IMR-90 (cell line): ENCODE measurements around the gene KCNQ2. TPM values are rescaled to one million over a fixed set of nuclear protein-coding genes. Genes with fewer than 3 reads are reported as not detected.

Experiments used
- ATAC-seq: fragments of 200-7000 bp; cut with Tn5 transposase; 2 replicates; pipeline ENCODE4 v1.9.1; 2020; ENCODE audit warnings: low read depth, mild to moderate bottlenecking, moderate library complexity
- BruUV-seq: library from RNA; stranded (reverse); fragments of 400-500 nt; replicated peaks from 2 replicates; lab custom pipeline; 2021; lab: Mats Ljungman, UMichigan
- CTCF ChIA-PET: fragments of 300-600 bp; formaldehyde crosslinking; extraction: SDS; loops from one replicate; lab custom pipeline; 2021; ENCODE audit warnings: antibody characterized with exemption; lab: Yijun Ruan, JAX
- POLR2A ChIA-PET: fragments of 300-600 bp; sonication (Branson Sonifier 250); formaldehyde crosslinking; loops from one replicate; lab custom pipeline; 2022; ENCODE audit warnings: antibody characterized with exemption; ENCODE audit not compliant: unreplicated experiment; lab: Charles Lee
- DNase-seq: peaks from one replicate; pipeline ENCODE4 v3.0.0; 2013
- H2AFZ ChIP-seq: replicated peaks from 2 replicates; pipeline ENCODE3; 2013; ENCODE audit warnings: low read length, mild to moderate bottlenecking; ENCODE audit not compliant: poor library complexity
- H2AK5ac ChIP-seq: 2 replicates; pipeline ENCODE4 v1.6.1; 2013; ENCODE audit warnings: low read depth, low read length, inconsistent platforms
- H2AK9ac ChIP-seq: replicated peaks from 2 replicates; pipeline ENCODE3; 2013; ENCODE audit warnings: mild to moderate bottlenecking, low read depth, low read length, moderate library complexity; ENCODE audit not compliant: poor library complexity
- H2BK120ac ChIP-seq: 2 replicates; pipeline ENCODE4 v1.6.1; 2013; ENCODE audit warnings: low read depth, low read length, inconsistent platforms
- H2BK15ac ChIP-seq: 3 replicates; pipeline ENCODE4 v1.6.1; 2013; ENCODE audit warnings: low read depth, low read length, inconsistent platforms
- H2BK20ac ChIP-seq: 2 replicates; pipeline ENCODE4 v1.6.1; 2013; ENCODE audit warnings: low read depth, mild to moderate bottlenecking, inconsistent platforms, low read length, moderate library complexity
- H2BK5ac ChIP-seq: 2 replicates; pipeline ENCODE4 v1.6.1; 2013; ENCODE audit warnings: mild to moderate bottlenecking, low read depth, low read length, inconsistent platforms; ENCODE audit not compliant: poor library complexity, severe bottlenecking
- H3K14ac ChIP-seq: replicated peaks from 2 replicates; pipeline ENCODE4 v1.6.1; 2013; ENCODE audit warnings: low read depth, low read length, inconsistent platforms
- H3K18ac ChIP-seq: 2 replicates; pipeline ENCODE4 v1.6.1; 2013; ENCODE audit warnings: low read depth, low read length, control low read depth
- H3K23ac ChIP-seq: 2 replicates; pipeline ENCODE4 v1.6.1; 2013; ENCODE audit warnings: low read depth, low read length, inconsistent platforms
- H3K27ac ChIP-seq: 2 replicates; pipeline ENCODE4 v1.5.1; 2013; ENCODE audit warnings: mild to moderate bottlenecking, control low read depth, low read length; ENCODE audit not compliant: insufficient read depth
- H3K27me3 ChIP-seq: 2 replicates; pipeline ENCODE4 v1.6.1; 2013; ENCODE audit warnings: low read length; ENCODE audit not compliant: control insufficient read depth, insufficient read depth
- H3K36me3 ChIP-seq: 2 replicates; pipeline ENCODE4 v1.6.1; 2013; ENCODE audit warnings: low read length, mixed read lengths; ENCODE audit not compliant: control insufficient read depth, insufficient read depth
- H3K4ac ChIP-seq: 2 replicates; pipeline ENCODE4 v1.6.1; 2013; ENCODE audit warnings: low read depth, low read length, inconsistent platforms
- H3K4me1 ChIP-seq: 2 replicates; pipeline ENCODE4 v1.6.1; 2013; ENCODE audit warnings: low read length, mixed read lengths; ENCODE audit not compliant: control insufficient read depth, insufficient read depth
- H3K4me2 ChIP-seq: 2 replicates; pipeline ENCODE4 v1.6.1; 2013; ENCODE audit warnings: low read depth, mild to moderate bottlenecking, control low read depth, low read length, moderate library complexity
- H3K4me3 ChIP-seq: 2 replicates; pipeline ENCODE4 v1.5.1; 2013; ENCODE audit warnings: low read depth, mild to moderate bottlenecking, control low read depth, low read length, moderate library complexity; ENCODE audit not compliant: insufficient read depth
- H3K56ac ChIP-seq: 2 replicates; pipeline ENCODE4 v1.6.1; 2013; ENCODE audit warnings: low read length, inconsistent platforms; ENCODE audit not compliant: insufficient read depth; ENCODE audit errors: extremely low read depth
- H3K79me1 ChIP-seq, 2 experiments: 2 replicates each; pipeline ENCODE4 v1.6.1; 2013; ENCODE audit warnings: low read length in 2 of 2, inconsistent platforms in 1 of 2, low read depth in 1 of 2
- H3K9ac ChIP-seq: 2 replicates; pipeline ENCODE4 v1.6.1; 2013; ENCODE audit warnings: low read depth, low read length, control low read depth
- H3K9me1 ChIP-seq: 2 replicates; pipeline ENCODE4 v1.6.1; 2013; ENCODE audit warnings: low read length, inconsistent platforms; ENCODE audit not compliant: insufficient read depth
- H3K9me3 ChIP-seq: 2 replicates; pipeline ENCODE4 v1.6.1; 2013; ENCODE audit warnings: low read length; ENCODE audit not compliant: control insufficient read depth, insufficient read depth
- H4K20me1 ChIP-seq: 2 replicates; pipeline ENCODE4 v1.6.1; 2013; ENCODE audit warnings: low read length, inconsistent platforms; ENCODE audit not compliant: insufficient read depth
- H4K5ac ChIP-seq: 2 replicates; pipeline ENCODE4 v1.6.1; 2013; ENCODE audit warnings: mild to moderate bottlenecking, low read depth, low read length, control low read depth
- H4K8ac ChIP-seq, 2 experiments: 2 replicates each; pipeline ENCODE4 v1.6.1; 2013; ENCODE audit warnings: low read depth in 2 of 2, low read length in 2 of 2, control low read depth in 1 of 2, inconsistent platforms in 1 of 2
- H4K91ac ChIP-seq: 2 replicates; pipeline ENCODE4 v1.6.1; 2013; ENCODE audit warnings: low read depth, low read length, inconsistent platforms; ENCODE audit not compliant: insufficient read depth
- BHLHE40 ChIP-seq: fragments of 150-350 bp; IDR thresholded peaks from 2 replicates; pipeline ENCODE4 v1.6.1; 2016; ENCODE audit warnings: mild to moderate bottlenecking, low read depth, low read length
- CEBPB ChIP-seq: IDR thresholded peaks from 2 replicates; pipeline ENCODE4 v1.6.1; 2012; ENCODE audit warnings: low read depth, low read length, improper control_type of control experiment
- CHD1 ChIP-seq: IDR thresholded peaks from 2 replicates; pipeline ENCODE4 v1.6.1; 2012; ENCODE audit warnings: low read depth, low read length, improper control_type of control experiment
- CTCF ChIP-seq: conservative IDR thresholded peaks from 2 replicates; pipeline ENCODE4 v1.5.1; 2012; ENCODE audit warnings: mild to moderate bottlenecking, low read depth, low read length, improper control_type of control experiment
- ELK1 ChIP-seq: fragments of 150-350 bp; IDR thresholded peaks from 2 replicates; pipeline ENCODE4 v1.6.1; 2016; ENCODE audit warnings: low read depth, mild to moderate bottlenecking, low read length, moderate library complexity, borderline replicate concordance
- FOS ChIP-seq: fragments of 150-350 bp; IDR thresholded peaks from 2 replicates; pipeline ENCODE4 v1.6.1; 2016; ENCODE audit warnings: low read depth, low read length
- MAFK ChIP-seq: IDR thresholded peaks from 2 replicates; pipeline ENCODE4 v1.6.1; 2012; ENCODE audit warnings: low read depth, low read length, improper control_type of control experiment
- MAZ ChIP-seq: IDR thresholded peaks from 2 replicates; pipeline ENCODE4 v1.6.1; 2012; ENCODE audit warnings: low read depth, mild to moderate bottlenecking, low read length, improper control_type of control experiment, moderate library complexity, borderline replicate concordance
- MXI1 ChIP-seq: IDR thresholded peaks from 2 replicates; pipeline ENCODE4 v1.6.1; 2012; ENCODE audit warnings: low read depth, mild to moderate bottlenecking, low read length, moderate library complexity, borderline replicate concordance
- NFE2L2 ChIP-seq: fragments of 150-350 bp; IDR thresholded peaks from 2 replicates; pipeline ENCODE4 v1.6.1; 2016; ENCODE audit warnings: low read depth, mild to moderate bottlenecking, low read length
- POLR2A ChIP-seq: IDR thresholded peaks from 2 replicates; pipeline ENCODE4 v1.6.1; 2012; ENCODE audit warnings: mild to moderate bottlenecking, low read depth, low read length
- RAD21 ChIP-seq: IDR thresholded peaks from 2 replicates; pipeline ENCODE4 v1.6.1; 2012; ENCODE audit warnings: low read length, improper control_type of control experiment
- RCOR1 ChIP-seq: IDR thresholded peaks from 2 replicates; pipeline ENCODE4 v1.6.1; 2012; ENCODE audit warnings: mild to moderate bottlenecking, low read length, improper control_type of control experiment; ENCODE audit not compliant: insufficient replicate concordance
- RFX5 ChIP-seq: IDR thresholded peaks from 2 replicates; pipeline ENCODE4 v1.8.0; 2012; ENCODE audit warnings: low read depth, mild to moderate bottlenecking, low read length, moderate library complexity
- SMC3 ChIP-seq: fragments of 150-350 bp; IDR thresholded peaks from 2 replicates; pipeline ENCODE4 v1.6.1; 2016; ENCODE audit warnings: low read depth, mild to moderate bottlenecking, antibody characterized with exemption, low read length, moderate library complexity
- USF2 ChIP-seq: fragments of 150-350 bp; IDR thresholded peaks from 2 replicates; pipeline ENCODE4 v1.6.1; 2017; ENCODE audit warnings: mild to moderate bottlenecking, antibody characterized with exemption, low read length, low read depth
- WGBS, 2 experiments: methylation state at CpG; one replicate each; pipeline versions ENCODE4 v1.1.5 to v1.1.7; 2013; ENCODE audit warnings: missing lambda C conversion rate in 2 of 2; ENCODE audit not compliant: insufficient read length in 1 of 2; ENCODE audit errors: extremely low coverage in 2 of 2; 5-methylcytosine and 5-hydroxymethylcytosine counted together
- dilution Hi-C: fragments of 300-500 bp; cut with HindIII; formaldehyde crosslinking; loops from one replicate; pipeline ENCODE4 v1.14.3; 2018; ENCODE audit warnings: low sequenced_read_pairs; ENCODE audit not compliant: unreplicated experiment
- in situ Hi-C: fragments of 300-500 bp; cut with MboI; formaldehyde crosslinking; loops from 3 replicates; pipeline ENCODE4 v1.14.3; 2019; ENCODE audit warnings: low sequenced_read_pairs, inconsistent platforms, mixed read lengths
- intact Hi-C: fragments of 100-400 bp; cut with micrococcal nuclease; formaldehyde crosslinking; loops from 2 replicates; pipeline ENCODE4 v1.10.0; 2022
- polyA plus RNA-seq, 3 experiments: library from polyadenylated mRNA; depleted of rRNA; stranded (reverse); fragments of >200 nt; gene quantifications; 2 replicates each; pipeline ENCODE4 v1.2.3, GENCODE V29; 2012; ENCODE audit warnings: low replicate concordance in 1 of 3
- total RNA-seq: library from RNA; depleted of rRNA; stranded (reverse); fragments of >200 nt; gene quantifications from 2 replicates; pipeline ENCODE4 v1.2.3, GENCODE V29; 2012

Gene KCNQ2
- total and polyA plus RNA-seq, 2 of the 4 experiments (the other 2 are of a cell fraction): 0.02 TPM; not detected in 1

- no peaks in the 10 kb centered on the region for H3K4me1 ChIP-seq
- no peaks in the 10 kb centered on the region for H3K79me1 ChIP-seq
- H2AK9ac ChIP-seq: no peak overlapping the region
- DNase-seq: peak; percentile 3
- in situ Hi-C loops (no loop called here), intact Hi-C loops (no loop called here), dilution Hi-C loops (no loop called here)
- H2BK120ac ChIP-seq: no peak overlapping the region
- ATAC-seq: peak; percentile 66
- TF ChIP-seq SMC3: no peak
- TF ChIP-seq NFE2L2: no peak
- no peak for TF ChIP-seq POLR2A
- TF ChIP-seq MXI1: no peak
- TF ChIP-seq RCOR1: no peak
- no peak for TF ChIP-seq MAFK
- TF ChIP-seq CTCF: no peak
- no peak for TF ChIP-seq FOS
- no peak for TF ChIP-seq CEBPB
- no peak for TF ChIP-seq BHLHE40
- no peak for TF ChIP-seq ELK1
- no peak for TF ChIP-seq MAZ
- no peak for TF ChIP-seq USF2
- TF ChIP-seq RFX5: no peak
- TF ChIP-seq CHD1: no peak
- TF ChIP-seq RAD21: no peak
- no peak overlapping the region for H3K56ac ChIP-seq
- H3K27ac ChIP-seq: no peak overlapping the region
- H3K9me3 ChIP-seq: no peaks in the 10 kb centered on the region
- no peak overlapping the region for H3K18ac ChIP-seq
- no peaks in the 10 kb centered on the region; the same call in 1 of the 2 replicates for H3K27me3 ChIP-seq
- POLR2A ChIA-PET: no interaction called here
- no peak overlapping the region for H4K8ac ChIP-seq
- H3K4ac ChIP-seq: no peak overlapping the region
- no peak overlapping the region for H2BK15ac ChIP-seq
- BruUV-seq: no TSS peak
- 60% methylated on average over 1 of the region's 9 CpGs; no CpG with 5 or more reads in 1 of the 2 experiments for WGBS, 2 experiments
- H3K9ac ChIP-seq: no peak overlapping the region
- no peak overlapping the region for H3K14ac ChIP-seq
- H3K4me2 ChIP-seq: no peak overlapping the region
- CTCF ChIA-PET: no interaction called here
- H3K9me1 ChIP-seq: no peaks in the 10 kb centered on the region
- no peak overlapping the region for H4K5ac ChIP-seq
- H2AK5ac ChIP-seq: no peak overlapping the region
- no peak overlapping the region for H2AFZ ChIP-seq
- no peak overlapping the region for H3K23ac ChIP-seq
- no peak overlapping the region for H2BK5ac ChIP-seq
- no peak overlapping the region for H4K91ac ChIP-seq
- H3K36me3 ChIP-seq: no peaks in the 10 kb centered on the region
- H3K4me3 ChIP-seq: no peak overlapping the region
- no peaks in the 10 kb centered on the region for H4K20me1 ChIP-seq
- no peak overlapping the region for H2BK20ac ChIP-seq
Measured at GRCh38 chr20:63435552-63435951, 36.9 kb downstream of the KCNQ2 start.
